ENCODE data around the gene CCDC3.

CCDC3 gene

DNA sequence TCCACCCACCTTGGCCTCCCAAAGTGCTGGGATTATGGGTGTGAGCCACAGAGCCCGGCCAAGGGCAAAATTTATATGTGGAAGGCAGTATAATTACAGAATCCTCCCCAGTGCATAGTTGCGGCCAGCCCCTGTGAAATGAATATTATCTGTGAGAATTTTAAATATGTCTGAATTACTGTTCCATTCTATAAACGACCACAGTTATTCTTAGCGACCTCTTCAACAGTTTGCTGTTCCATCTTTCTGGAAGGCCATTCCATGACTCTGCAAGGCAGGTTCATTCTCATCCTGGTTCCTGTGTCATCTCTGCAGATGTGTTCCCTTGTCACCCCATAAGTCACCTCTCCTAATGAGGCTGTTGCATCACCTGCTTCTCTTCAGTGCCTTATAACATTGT lies 90.7 kb downstream of the CCDC3 start:
- Histone ChIP-seq H3K4me3 (ENCODE audit: low read length) (no peak overlapping the region), H3F3A (ENCODE audit: control insufficient read depth, insufficient read depth) (no peaks in the 10 kb centered on the region), H3K9me3 (ENCODE audit: control insufficient read depth, insufficient read depth, low read length) (no peaks in the 10 kb centered on the region), H3K27me3 (ENCODE audit: control insufficient read depth, low read length) (peaks cover 9% of the 10 kb centered on the region; the same call in 1 of the 2 replicates), H3K4me2 (ENCODE audit: low read length) (no peak overlapping the region), H3K4me1 (ENCODE audit: control insufficient read depth, low read length) (no peaks in the 10 kb centered on the region), H3K79me2 (ENCODE audit: control insufficient read depth, low read length) (no peaks in the 10 kb centered on the region), H3K27ac (ENCODE audit: low read depth, low read length) (no peak overlapping the region), H4K20me1 (ENCODE audit: control insufficient read depth, insufficient read depth, low read depth, low read length) (no peaks in the 10 kb centered on the region), H3K36me3 (ENCODE audit: control insufficient read depth, low read length) (no peaks in the 10 kb centered on the region), H3K9me2 (replicated peaks; ENCODE audit: control insufficient read depth, low read length) (no peaks in the 10 kb centered on the region)
- TF ChIP-seq, protein P1, sequence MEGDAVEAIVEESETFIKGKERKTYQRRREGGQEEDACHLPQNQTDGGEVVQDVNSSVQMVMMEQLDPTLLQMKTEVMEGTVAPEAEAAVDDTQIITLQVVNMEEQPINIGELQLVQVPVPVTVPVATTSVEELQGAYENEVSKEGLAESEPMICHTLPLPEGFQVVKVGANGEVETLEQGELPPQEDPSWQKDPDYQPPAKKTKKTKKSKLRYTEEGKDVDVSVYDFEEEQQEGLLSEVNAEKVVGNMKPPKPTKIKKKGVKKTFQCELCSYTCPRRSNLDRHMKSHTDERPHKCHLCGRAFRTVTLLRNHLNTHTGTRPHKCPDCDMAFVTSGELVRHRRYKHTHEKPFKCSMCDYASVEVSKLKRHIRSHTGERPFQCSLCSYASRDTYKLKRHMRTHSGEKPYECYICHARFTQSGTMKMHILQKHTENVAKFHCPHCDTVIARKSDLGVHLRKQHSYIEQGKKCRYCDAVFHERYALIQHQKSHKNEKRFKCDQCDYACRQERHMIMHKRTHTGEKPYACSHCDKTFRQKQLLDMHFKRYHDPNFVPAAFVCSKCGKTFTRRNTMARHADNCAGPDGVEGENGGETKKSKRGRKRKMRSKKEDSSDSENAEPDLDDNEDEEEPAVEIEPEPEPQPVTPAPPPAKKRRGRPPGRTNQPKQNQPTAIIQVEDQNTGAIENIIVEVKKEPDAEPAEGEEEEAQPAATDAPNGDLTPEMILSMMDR (IDR thresholded peaks at IDR 0.05; ENCODE audit: low read depth, low read length, poor library complexity, severe bottlenecking): no peak
- no peak for TF ChIP-seq EZH2phosphoT487 (IDR thresholded peaks at IDR 0.05; ENCODE audit: borderline replicate concordance, low read length)

DNA sequence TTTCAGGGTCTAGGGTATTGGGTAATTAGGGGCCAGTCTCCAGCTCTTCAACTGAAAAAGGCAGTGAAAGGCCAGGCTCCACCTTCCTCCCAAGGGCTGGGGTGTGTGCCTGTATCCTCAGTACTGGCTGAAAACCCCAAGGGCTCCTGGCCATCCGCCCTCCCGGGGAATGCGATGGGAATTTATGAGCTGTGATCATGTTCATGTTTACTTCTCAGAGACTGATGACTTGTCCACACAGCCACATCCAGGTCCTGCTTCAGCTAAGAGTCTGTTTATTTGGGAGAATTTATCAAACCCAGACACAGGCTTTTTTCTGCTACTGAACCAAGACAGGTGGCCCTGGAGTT lies 91.7 kb downstream of the CCDC3 start:
- no peaks in the 10 kb centered on the region for H3K36me3 ChIP-seq (ENCODE audit: control insufficient read depth, low read length)
- H3F3A ChIP-seq (ENCODE audit: control insufficient read depth, insufficient read depth): no peaks in the 10 kb centered on the region
- no peaks in the 10 kb centered on the region for H4K20me1 ChIP-seq (ENCODE audit: control insufficient read depth, insufficient read depth, low read depth, low read length)
- H3K9me2 ChIP-seq (replicated peaks; ENCODE audit: control insufficient read depth, low read length): no peaks in the 10 kb centered on the region
- H3K27ac ChIP-seq (ENCODE audit: low read depth, low read length): no peak overlapping the region
- H3K4me2 ChIP-seq (ENCODE audit: low read length): no peak overlapping the region
- TF ChIP-seq, protein P1 (IDR thresholded peaks at IDR 0.05; ENCODE audit: low read depth, low read length, poor library complexity, severe bottlenecking): no peak
- no peak for TF ChIP-seq EZH2phosphoT487 (IDR thresholded peaks at IDR 0.05; ENCODE audit: borderline replicate concordance, low read length)
- no peaks in the 10 kb centered on the region for H3K79me2 ChIP-seq (ENCODE audit: control insufficient read depth, low read length)
- H3K9me3 ChIP-seq (ENCODE audit: control insufficient read depth, insufficient read depth, low read length): no peaks in the 10 kb centered on the region
- H3K27me3 ChIP-seq (ENCODE audit: control insufficient read depth, low read length): peaks cover 9% of the 10 kb centered on the region; the same call in 1 of the 2 replicates
- H3K4me1 ChIP-seq (ENCODE audit: control insufficient read depth, low read length): no peaks in the 10 kb centered on the region
- H3K4me3 ChIP-seq (ENCODE audit: low read length): no peak overlapping the region

DNA sequence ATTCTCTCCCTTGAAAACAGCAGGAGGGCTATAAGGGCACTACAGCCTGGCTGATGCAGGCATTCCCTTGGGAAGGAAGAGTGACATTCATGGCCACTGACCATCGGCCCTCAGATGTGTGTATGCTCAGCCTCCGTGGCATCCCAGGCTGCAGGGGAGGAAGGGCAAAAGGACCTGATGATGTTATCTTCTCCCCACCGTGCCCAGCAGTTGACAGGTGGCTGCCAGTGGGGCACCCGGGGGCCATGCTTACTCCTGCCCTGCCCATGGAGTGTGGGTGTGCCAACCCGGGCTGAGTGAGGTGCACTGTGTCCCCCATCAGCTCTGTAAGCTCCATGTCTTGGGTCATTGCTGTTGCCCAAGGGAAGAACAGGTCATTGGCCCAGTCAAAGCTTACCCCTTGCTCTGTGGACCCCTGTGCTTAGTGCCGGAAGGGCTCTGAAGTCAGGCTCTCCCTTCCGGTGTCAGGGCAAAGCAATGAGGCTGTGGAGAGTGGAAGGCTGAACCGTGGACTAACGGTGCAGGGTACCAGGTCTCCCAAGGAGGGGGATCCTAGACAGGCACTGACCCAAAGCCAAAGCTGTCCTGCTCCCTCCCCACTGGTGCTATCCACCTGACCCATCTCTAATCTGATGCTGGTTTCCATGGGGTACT lies 92.2 kb downstream of the CCDC3 start:
- no peak for TF ChIP-seq EZH2phosphoT487 (IDR thresholded peaks at IDR 0.05; ENCODE audit: borderline replicate concordance, low read length)
- TF ChIP-seq, protein P1 (IDR thresholded peaks at IDR 0.05; ENCODE audit: low read depth, low read length, poor library complexity, severe bottlenecking): no peak
- no peak overlapping the region for H3K27ac ChIP-seq (ENCODE audit: low read depth, low read length)
- no peak overlapping the region for H3K4me2 ChIP-seq (ENCODE audit: low read length)
- H3K36me3 ChIP-seq (ENCODE audit: control insufficient read depth, low read length): no peaks in the 10 kb centered on the region
- H4K20me1 ChIP-seq (ENCODE audit: control insufficient read depth, insufficient read depth, low read depth, low read length): no peaks in the 10 kb centered on the region
- H3K9me2 ChIP-seq (replicated peaks; ENCODE audit: control insufficient read depth, low read length): no peaks in the 10 kb centered on the region
- no peaks in the 10 kb centered on the region for H3K4me1 ChIP-seq (ENCODE audit: control insufficient read depth, low read length)
- no peak overlapping the region for H3K4me3 ChIP-seq (ENCODE audit: low read length)
- peaks cover 9% of the 10 kb centered on the region; the same call in 1 of the 2 replicates for H3K27me3 ChIP-seq (ENCODE audit: control insufficient read depth, low read length)
- H3F3A ChIP-seq (ENCODE audit: control insufficient read depth, insufficient read depth): no peaks in the 10 kb centered on the region
- H3K79me2 ChIP-seq (ENCODE audit: control insufficient read depth, low read length): no peaks in the 10 kb centered on the region
- no peaks in the 10 kb centered on the region for H3K9me3 ChIP-seq (ENCODE audit: control insufficient read depth, insufficient read depth, low read length)

All from DOHH2 (cell line).